GM12801 (cell line): Measurements from ENCODE around the gene FASTKD3.

ENCODE experiments used
- TF ChIP-seq, protein P1 (sequence below): IDR thresholded peaks from one replicate; pipeline ENCODE4 v1.5.1; 2011; ENCODE audit warnings: control low read depth; ENCODE audit not compliant: insufficient read length; ENCODE audit errors: extremely low read depth

FASTKD3 gene

DNA sequence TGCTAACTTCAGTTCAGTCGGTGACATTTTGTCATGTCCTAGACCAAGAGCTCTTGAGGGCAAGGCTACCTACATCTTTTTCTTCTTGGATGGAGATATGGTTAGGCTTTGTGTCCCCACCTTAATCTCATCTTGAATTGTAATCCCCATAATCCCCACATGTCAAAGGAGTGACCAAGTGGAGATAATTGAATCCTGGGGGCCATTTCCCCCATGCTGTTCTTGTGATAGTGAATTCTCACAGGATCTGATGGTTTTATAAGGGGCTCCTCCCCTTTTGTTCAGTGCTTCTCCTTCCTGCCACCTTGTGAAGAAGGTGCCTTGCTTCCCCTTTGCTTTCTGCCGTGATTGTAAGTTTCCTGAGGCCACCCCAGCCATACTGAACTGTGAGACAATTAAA, 15.8 kb downstream of the FASTKD3 start:
- TF ChIP-seq, protein P1, sequence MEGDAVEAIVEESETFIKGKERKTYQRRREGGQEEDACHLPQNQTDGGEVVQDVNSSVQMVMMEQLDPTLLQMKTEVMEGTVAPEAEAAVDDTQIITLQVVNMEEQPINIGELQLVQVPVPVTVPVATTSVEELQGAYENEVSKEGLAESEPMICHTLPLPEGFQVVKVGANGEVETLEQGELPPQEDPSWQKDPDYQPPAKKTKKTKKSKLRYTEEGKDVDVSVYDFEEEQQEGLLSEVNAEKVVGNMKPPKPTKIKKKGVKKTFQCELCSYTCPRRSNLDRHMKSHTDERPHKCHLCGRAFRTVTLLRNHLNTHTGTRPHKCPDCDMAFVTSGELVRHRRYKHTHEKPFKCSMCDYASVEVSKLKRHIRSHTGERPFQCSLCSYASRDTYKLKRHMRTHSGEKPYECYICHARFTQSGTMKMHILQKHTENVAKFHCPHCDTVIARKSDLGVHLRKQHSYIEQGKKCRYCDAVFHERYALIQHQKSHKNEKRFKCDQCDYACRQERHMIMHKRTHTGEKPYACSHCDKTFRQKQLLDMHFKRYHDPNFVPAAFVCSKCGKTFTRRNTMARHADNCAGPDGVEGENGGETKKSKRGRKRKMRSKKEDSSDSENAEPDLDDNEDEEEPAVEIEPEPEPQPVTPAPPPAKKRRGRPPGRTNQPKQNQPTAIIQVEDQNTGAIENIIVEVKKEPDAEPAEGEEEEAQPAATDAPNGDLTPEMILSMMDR = no peak

DNA sequence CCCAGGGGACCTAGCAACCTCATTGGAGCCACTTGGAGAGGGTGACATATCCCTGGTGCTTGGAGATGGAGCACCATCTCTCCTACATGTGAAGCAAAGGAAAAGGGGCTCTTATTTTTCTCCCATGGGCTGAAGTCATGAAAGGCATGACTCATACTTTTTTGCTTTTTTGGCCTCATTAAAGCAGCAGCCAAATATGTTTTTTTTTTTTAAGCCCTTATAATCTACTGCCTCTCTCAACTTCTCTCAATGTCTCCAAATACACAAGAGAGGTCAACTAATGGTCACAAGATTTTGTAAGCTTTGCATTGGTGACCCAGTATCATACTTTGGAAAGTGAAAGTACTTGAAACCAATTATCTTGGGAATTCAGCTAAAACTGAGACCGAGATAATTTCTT, 16.3 kb downstream of the FASTKD3 start:
- TF ChIP-seq, protein P1 = no peak

DNA sequence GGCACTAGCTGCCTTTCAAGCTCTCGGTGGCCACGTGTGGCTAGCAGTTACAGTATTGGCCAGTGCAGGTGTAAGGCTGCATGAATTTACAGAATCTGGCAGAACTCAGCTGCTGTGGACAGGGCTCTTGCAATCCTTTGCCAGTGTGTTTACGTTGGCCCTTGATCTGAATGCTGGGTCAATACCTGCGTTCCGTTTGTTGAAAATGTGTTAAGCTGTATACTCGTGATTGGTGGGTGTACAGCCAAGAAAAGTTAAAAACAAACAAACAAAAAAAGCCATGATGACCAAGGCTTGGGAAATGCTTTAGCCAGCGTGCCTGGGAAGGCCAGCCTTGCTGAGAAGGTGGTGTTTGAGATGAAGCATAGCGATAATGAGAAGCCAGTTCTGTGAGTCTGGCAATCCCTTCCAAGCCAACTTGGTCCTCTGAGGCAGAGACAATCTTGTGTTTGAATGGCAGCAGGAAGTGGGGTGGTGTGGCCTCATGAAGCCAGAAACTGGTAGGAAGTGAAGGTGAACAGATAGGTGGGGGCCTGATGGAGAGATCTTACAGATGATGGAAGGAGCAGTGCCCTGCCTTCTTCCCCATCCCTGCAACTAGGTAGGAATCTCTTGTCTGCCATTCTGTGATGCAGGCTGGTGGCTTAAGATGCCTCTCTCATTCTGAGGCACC, 17.1 kb downstream of the FASTKD3 start:
- TF ChIP-seq, protein P1 = no peak

DNA sequence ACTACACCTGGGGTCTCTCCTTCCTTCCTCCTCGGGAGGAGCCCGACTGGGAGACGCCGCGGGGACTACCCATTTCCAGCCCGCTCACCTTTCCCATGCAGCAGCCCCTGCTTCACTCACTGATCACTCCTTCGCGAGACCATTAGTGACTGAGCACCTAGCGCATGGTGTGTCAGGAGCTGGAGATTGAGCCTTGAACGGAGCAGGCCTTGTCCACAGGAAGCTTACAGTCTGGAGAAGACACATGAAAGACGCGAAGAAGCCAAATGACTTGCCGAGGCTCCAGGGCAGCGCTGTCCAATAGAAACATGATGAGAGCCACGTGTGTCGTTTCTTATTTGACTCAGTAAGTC, 17.6 kb downstream of the FASTKD3 start:
- TF ChIP-seq, protein P1 = no peak

DNA sequence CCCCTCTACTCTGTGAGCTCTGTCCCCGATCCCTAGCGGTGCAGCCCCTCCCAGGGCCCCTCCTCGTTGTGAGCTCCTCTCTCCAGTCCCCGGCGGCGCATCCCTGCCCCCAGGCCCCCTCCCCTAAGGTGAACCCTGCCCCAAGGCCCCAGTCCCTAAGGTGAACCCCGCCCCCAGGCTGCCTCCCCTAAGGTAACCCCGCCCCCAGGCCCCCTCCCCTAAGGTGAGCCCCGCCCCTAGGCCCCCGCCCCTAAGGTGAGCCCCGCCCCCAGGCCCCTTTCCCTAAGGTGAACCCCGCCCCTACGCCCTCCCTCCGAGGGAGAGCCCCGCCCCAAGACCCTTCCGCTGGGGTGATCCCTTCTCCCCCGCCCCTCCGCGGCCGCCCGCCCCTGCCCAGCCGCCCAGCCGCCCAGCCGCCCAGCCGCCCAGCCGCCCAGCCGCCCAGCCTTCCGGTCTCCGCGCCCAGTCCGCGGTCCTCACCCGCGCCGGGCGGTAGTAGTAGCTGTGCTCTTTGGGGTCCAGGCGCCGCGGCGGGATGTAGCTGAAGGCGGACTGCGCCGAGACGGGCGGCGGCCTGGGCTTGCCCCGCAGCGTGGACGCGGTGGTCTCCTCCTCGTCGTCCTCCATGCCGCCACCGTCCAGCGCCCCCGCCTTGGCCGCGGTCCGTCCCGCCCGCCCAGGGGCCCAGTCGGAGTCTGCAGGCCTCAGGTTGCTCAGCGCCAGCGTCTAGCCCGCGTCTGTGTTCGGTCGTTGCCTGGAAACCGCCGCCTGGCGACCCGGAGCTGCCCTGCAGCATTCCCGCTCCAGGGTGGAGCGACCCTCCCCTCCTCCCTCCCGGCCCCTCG, 18.2 kb downstream of the FASTKD3 start, which contains the start of gene CFAP90:
TSS of gene CFAP90 (minus strand) at position 739 of the 845 bp plus-strand sequence. CDS start at position 627, 112 bp downstream.
- TF ChIP-seq, protein P1 = no peak

DNA sequence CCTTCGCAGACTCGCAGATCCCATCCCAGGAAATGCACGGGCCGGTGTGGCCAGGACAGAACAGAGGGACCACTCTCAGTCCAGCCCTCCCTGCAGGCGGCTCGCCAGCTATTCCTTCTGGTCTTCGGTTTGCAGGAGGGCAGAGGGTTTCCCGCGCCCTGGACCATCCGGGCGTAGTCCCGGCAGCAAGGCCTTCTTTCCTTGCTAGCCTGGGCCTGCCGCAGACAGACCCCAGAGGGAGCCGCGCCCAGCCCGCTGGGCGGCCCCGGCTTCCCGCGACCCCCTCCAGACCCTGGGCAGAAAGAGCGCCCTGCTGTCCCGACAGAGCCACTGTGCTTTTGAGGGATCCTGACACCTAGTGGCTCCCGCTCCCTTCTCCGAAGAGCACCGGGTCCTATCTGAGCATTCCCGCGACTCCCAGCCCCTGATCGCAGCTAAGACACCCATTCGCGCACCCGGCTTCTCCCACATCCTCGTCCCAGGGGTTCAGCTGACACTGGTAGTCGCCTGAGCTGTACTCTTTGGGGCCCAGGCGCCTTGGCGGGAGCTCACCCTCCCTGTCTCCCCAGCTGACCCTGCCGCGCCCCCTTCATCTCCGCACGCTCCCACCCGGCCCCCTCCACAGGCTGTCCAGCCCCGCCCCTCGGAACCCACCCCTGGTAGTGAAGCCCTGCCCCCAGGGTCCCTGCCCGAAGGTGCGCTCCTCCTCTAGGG, 19.0 kb downstream of the FASTKD3 start:
- TF ChIP-seq, protein P1 = no peak

DNA sequence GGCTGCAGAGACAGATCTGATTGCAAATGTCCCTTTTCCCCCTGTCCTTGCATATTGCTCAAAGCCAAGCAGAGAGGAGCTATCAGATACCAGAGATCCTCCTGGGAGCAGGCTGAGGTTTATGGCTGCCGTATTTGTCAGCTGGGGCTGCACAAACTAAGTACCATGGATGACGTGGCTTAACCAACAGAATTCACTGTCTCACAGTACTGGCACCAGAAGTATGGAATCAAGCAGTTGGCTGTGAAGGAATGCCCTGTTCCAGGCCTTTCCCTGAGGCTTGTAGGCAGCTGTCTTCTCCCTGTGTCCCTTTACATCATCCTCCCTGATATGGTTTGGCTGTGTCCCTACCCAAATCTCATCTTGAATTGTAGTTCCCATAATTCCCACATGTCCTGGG, 20.5 kb downstream of the FASTKD3 start:
- TF ChIP-seq, protein P1 = no peak
